Measurements from ENCODE around the gene IL17RC. TPM values are rescaled to one million over a fixed set of nuclear protein-coding genes. Genes with fewer than 3 reads are reported as not detected.

Gene IL17RC
- total and polyA plus RNA-seq, 2 experiments from 2014 or later: 8.4 to 12.6 TPM

DNA sequence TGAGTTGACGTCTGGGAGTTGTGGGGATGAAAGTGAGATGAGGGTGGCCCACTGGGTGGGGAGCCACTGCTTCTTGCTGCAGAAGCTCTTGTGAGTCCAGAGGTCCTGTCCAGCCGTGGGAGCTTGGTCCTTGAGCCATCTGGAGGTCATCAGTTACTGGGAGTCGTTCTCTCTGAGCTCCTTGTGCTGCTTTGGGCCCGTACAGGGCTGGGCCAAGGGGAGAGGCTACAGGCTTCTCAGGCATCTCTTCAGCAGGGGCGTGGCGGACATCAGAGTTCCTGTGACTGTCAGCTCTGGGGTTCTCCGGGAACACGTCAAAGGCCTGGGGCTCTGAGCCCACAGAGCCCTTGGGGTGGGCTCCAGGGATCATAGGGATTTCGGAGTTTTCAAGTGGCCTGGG lies 32.7 kb downstream of the IL17RC start:
- H3K4me1 ChIP-seq (ENCODE audit: insufficient read depth): peaks cover 10% of the 10 kb centered on the region
- H3F3A ChIP-seq (replicated peaks; ENCODE audit: low read depth): peaks cover under 1% of the 10 kb centered on the region; the same call in 1 of the 2 replicates
- no peaks in the 10 kb centered on the region for H3K9me2 ChIP-seq (ENCODE audit: insufficient read depth)
- no peak overlapping the region for H3K4me3 ChIP-seq
- no peak overlapping the region for H3K4me2 ChIP-seq
- no peaks in the 10 kb centered on the region for H3K79me2 ChIP-seq (replicated peaks; ENCODE audit: insufficient read depth)
- H3K4me1 Mint-ChIP-seq: peaks cover 14% of the 10 kb centered on the region
- H4K20me1 ChIP-seq (replicated peaks; ENCODE audit: insufficient read depth): no peaks in the 10 kb centered on the region; the same call in 1 of the 2 replicates
- no peaks in the 10 kb centered on the region for H3K36me3 ChIP-seq (ENCODE audit: insufficient read depth)
- no peak for TF ChIP-seq CREB1 (CRISPR knock-in tag; IDR thresholded peaks at IDR 0.05; ENCODE audit: low read depth)
- no peak for TF ChIP-seq EZH2 (IDR thresholded peaks at IDR 0.05; ENCODE audit: low read depth, unreplicated experiment)
- no peak for TF ChIP-seq STAT1 (IDR thresholded peaks at IDR 0.05; ENCODE audit: unreplicated experiment)
- TF ChIP-seq NANOG (IDR thresholded peaks at IDR 0.05; ENCODE audit: borderline replicate concordance): no peak
- TF ChIP-seq, protein P1, sequence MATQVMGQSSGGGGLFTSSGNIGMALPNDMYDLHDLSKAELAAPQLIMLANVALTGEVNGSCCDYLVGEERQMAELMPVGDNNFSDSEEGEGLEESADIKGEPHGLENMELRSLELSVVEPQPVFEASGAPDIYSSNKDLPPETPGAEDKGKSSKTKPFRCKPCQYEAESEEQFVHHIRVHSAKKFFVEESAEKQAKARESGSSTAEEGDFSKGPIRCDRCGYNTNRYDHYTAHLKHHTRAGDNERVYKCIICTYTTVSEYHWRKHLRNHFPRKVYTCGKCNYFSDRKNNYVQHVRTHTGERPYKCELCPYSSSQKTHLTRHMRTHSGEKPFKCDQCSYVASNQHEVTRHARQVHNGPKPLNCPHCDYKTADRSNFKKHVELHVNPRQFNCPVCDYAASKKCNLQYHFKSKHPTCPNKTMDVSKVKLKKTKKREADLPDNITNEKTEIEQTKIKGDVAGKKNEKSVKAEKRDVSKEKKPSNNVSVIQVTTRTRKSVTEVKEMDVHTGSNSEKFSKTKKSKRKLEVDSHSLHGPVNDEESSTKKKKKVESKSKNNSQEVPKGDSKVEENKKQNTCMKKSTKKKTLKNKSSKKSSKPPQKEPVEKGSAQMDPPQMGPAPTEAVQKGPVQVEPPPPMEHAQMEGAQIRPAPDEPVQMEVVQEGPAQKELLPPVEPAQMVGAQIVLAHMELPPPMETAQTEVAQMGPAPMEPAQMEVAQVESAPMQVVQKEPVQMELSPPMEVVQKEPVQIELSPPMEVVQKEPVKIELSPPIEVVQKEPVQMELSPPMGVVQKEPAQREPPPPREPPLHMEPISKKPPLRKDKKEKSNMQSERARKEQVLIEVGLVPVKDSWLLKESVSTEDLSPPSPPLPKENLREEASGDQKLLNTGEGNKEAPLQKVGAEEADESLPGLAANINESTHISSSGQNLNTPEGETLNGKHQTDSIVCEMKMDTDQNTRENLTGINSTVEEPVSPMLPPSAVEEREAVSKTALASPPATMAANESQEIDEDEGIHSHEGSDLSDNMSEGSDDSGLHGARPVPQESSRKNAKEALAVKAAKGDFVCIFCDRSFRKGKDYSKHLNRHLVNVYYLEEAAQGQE (IDR thresholded peaks at IDR 0.05; ENCODE audit: unreplicated experiment): no peak
- TF ChIP-seq ZNF114 (CRISPR knock-in tag; IDR thresholded peaks at IDR 0.05): no peak
- TF ChIP-seq, protein P2, sequence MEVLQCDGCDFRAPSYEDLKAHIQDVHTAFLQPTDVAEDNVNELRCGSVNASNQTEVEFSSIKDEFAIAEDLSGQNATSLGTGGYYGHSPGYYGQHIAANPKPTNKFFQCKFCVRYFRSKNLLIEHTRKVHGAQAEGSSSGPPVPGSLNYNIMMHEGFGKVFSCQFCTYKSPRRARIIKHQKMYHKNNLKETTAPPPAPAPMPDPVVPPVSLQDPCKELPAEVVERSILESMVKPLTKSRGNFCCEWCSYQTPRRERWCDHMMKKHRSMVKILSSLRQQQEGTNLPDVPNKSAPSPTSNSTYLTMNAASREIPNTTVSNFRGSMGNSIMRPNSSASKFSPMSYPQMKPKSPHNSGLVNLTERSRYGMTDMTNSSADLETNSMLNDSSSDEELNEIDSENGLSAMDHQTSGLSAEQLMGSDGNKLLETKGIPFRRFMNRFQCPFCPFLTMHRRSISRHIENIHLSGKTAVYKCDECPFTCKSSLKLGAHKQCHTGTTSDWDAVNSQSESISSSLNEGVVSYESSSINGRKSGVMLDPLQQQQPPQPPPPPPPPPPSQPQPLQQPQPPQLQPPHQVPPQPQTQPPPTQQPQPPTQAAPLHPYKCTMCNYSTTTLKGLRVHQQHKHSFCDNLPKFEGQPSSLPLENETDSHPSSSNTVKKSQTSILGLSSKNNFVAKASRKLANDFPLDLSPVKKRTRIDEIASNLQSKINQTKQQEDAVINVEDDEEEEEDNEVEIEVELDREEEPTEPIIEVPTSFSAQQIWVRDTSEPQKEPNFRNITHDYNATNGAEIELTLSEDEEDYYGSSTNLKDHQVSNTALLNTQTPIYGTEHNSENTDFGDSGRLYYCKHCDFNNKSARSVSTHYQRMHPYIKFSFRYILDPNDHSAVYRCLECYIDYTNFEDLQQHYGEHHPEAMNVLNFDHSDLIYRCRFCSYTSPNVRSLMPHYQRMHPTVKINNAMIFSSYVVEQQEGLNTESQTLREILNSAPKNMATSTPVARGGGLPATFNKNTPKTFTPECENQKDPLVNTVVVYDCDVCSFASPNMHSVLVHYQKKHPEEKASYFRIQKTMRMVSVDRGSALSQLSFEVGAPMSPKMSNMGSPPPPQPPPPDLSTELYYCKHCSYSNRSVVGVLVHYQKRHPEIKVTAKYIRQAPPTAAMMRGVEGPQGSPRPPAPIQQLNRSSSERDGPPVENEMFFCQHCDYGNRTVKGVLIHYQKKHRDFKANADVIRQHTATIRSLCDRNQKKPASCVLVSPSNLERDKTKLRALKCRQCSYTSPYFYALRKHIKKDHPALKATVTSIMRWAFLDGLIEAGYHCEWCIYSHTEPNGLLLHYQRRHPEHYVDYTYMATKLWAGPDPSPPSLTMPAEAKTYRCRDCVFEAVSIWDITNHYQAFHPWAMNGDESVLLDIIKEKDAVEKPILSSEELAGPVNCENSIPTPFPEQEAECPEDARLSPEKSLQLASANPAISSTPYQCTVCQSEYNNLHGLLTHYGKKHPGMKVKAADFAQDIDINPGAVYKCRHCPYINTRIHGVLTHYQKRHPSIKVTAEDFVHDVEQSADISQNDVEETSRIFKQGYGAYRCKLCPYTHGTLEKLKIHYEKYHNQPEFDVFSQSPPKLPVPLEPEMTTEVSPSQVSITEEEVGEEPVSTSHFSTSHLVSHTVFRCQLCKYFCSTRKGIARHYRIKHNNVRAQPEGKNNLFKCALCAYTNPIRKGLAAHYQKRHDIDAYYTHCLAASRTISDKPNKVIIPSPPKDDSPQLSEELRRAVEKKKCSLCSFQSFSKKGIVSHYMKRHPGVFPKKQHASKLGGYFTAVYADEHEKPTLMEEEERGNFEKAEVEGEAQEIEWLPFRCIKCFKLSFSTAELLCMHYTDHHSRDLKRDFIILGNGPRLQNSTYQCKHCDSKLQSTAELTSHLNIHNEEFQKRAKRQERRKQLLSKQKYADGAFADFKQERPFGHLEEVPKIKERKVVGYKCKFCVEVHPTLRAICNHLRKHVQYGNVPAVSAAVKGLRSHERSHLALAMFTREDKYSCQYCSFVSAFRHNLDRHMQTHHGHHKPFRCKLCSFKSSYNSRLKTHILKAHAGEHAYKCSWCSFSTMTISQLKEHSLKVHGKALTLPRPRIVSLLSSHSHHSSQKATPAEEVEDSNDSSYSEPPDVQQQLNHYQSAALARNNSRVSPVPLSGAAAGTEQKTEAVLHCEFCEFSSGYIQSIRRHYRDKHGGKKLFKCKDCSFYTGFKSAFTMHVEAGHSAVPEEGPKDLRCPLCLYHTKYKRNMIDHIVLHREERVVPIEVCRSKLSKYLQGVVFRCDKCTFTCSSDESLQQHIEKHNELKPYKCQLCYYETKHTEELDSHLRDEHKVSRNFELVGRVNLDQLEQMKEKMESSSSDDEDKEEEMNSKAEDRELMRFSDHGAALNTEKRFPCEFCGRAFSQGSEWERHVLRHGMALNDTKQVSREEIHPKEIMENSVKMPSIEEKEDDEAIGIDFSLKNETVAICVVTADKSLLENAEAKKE (CRISPR knock-in tag; IDR thresholded peaks at IDR 0.05): no peak
- TF ChIP-seq, protein P3, sequence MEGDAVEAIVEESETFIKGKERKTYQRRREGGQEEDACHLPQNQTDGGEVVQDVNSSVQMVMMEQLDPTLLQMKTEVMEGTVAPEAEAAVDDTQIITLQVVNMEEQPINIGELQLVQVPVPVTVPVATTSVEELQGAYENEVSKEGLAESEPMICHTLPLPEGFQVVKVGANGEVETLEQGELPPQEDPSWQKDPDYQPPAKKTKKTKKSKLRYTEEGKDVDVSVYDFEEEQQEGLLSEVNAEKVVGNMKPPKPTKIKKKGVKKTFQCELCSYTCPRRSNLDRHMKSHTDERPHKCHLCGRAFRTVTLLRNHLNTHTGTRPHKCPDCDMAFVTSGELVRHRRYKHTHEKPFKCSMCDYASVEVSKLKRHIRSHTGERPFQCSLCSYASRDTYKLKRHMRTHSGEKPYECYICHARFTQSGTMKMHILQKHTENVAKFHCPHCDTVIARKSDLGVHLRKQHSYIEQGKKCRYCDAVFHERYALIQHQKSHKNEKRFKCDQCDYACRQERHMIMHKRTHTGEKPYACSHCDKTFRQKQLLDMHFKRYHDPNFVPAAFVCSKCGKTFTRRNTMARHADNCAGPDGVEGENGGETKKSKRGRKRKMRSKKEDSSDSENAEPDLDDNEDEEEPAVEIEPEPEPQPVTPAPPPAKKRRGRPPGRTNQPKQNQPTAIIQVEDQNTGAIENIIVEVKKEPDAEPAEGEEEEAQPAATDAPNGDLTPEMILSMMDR (conservative IDR thresholded peaks at IDR 0.05; ENCODE audit: low read depth in 2 of 2): no peak
- TF ChIP-seq JUNB (IDR thresholded peaks at IDR 0.05; ENCODE audit: unreplicated experiment): no peak
- peaks cover 12% of the 10 kb centered on the region; the same call in 1 of the 2 replicates for H3K27me3 ChIP-seq (ENCODE audit: insufficient read depth)
- H3K9me3 Mint-ChIP-seq: no peaks in the 10 kb centered on the region; the same call in 2 of the 3 replicates
- H3K36me3 Mint-ChIP-seq (ENCODE audit: low read depth): peaks cover 8% of the 10 kb centered on the region; the same call in 1 of the 3 replicates
- H3K4me3 Mint-ChIP-seq: no peak overlapping the region
- H2AFZ ChIP-seq: no peak overlapping the region
- no peak overlapping the region for H3K27ac ChIP-seq (ENCODE audit: low read depth)
- H3K27me3 Mint-ChIP-seq (ENCODE audit: insufficient read depth, low read depth, poor library complexity): peaks cover 17% of the 10 kb centered on the region
- no peak overlapping the region for H3K27ac Mint-ChIP-seq
- ATAC-seq (no peak), DNase-seq (ENCODE audit: low spot score) (no peak)
